Testis (tissue), 2 donors: Measurements from ENCODE around the gene RAB7B.

Source experiments
- POLR2A ChIP-seq: fragments of 450-650 bp; IDR thresholded peaks from one replicate; pipeline ENCODE4 v1.6.1; 2017; ENCODE audit warnings: antibody characterized with exemption, mild to moderate bottlenecking, moderate library complexity
- TF ChIP-seq, protein P1 (sequence below), 3 experiments: fragments of 450-650 bp in 2 of 3; fragments of 200-600 bp in 1 of 3; sonication (generic) in 1 of 3; IDR thresholded peaks; one replicate each; pipeline ENCODE4 v1.5.1; 2016 to 2019; ENCODE audit warnings: antibody characterized with exemption in 3 of 3, mild to moderate bottlenecking in 2 of 3, moderate library complexity in 1 of 3

DNA sequence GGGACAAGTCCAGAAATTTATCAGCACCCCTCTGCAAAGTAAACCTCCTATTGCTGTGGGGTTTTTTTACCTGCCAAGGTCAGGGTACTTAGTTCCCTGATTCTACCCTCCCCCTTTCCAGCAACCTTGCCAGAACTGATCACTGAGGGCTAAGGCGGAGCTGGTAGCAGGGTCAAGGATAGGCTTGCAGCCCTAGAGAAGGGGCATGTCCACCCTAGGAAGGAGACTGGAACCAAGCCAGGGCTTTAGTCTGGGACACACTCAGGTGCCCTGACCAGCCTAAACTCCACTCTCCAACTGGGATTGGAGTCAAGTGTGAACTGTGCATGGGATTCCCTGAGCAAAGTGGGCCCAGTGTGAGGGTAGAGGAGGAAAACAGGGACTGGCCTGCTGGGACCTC lies 53.4 kb downstream of the RAB7B start:
- TF ChIP-seq, protein P1, sequence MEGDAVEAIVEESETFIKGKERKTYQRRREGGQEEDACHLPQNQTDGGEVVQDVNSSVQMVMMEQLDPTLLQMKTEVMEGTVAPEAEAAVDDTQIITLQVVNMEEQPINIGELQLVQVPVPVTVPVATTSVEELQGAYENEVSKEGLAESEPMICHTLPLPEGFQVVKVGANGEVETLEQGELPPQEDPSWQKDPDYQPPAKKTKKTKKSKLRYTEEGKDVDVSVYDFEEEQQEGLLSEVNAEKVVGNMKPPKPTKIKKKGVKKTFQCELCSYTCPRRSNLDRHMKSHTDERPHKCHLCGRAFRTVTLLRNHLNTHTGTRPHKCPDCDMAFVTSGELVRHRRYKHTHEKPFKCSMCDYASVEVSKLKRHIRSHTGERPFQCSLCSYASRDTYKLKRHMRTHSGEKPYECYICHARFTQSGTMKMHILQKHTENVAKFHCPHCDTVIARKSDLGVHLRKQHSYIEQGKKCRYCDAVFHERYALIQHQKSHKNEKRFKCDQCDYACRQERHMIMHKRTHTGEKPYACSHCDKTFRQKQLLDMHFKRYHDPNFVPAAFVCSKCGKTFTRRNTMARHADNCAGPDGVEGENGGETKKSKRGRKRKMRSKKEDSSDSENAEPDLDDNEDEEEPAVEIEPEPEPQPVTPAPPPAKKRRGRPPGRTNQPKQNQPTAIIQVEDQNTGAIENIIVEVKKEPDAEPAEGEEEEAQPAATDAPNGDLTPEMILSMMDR (IDR thresholded peaks at IDR 0.05), result no peak
- no peak for TF ChIP-seq POLR2A
